ENCODE data around the gene TALDO1.

TALDO1 gene

GRCh38 chr11:720017-720641, 27.1 kb upstream of the TALDO1 start:
- Histone ChIP-seq H3K4me3 (ENCODE audit: low read depth, low read length) (peak overlapping the region; percentile 50), H3K4me1 (ENCODE audit: control insufficient read depth, insufficient read depth, low read length) (peaks cover 4% of the 10 kb centered on the region; the same call in 1 of the 2 replicates), H3K36me3 (ENCODE audit: control insufficient read depth, insufficient read depth, low read length) (no peaks in the 10 kb centered on the region), H3K27ac (ENCODE audit: low read depth, low read length) (no peak overlapping the region), H3K9ac (ENCODE audit: low read depth, low read length) (no peak overlapping the region), H3K9me3 (ENCODE audit: control insufficient read depth, insufficient read depth, low read length) (no peaks in the 10 kb centered on the region), H3K27me3 (ENCODE audit: control insufficient read depth, insufficient read depth, low read length) (no peaks in the 10 kb centered on the region; the same call in 1 of the 2 replicates)

- Histone ChIP-seq H3K9me3 (ENCODE audit: control insufficient read depth, insufficient read depth, low read length) (no peaks in the 10 kb centered on the region), H3K36me3 (ENCODE audit: control insufficient read depth, insufficient read depth, low read length) (no peaks in the 10 kb centered on the region), H3K4me3 (ENCODE audit: low read depth, low read length) (peak overlapping the region; percentile 50), H3K4me1 (ENCODE audit: control insufficient read depth, insufficient read depth, low read length) (peaks cover 4% of the 10 kb centered on the region; the same call in 1 of the 2 replicates), H3K27me3 (ENCODE audit: control insufficient read depth, insufficient read depth, low read length) (no peaks in the 10 kb centered on the region; the same call in 1 of the 2 replicates), H3K27ac (ENCODE audit: low read depth, low read length) (no peak overlapping the region), H3K9ac (ENCODE audit: low read depth, low read length) (no peak overlapping the region)
These were observed 26.5 kb upstream of the TALDO1 start for GRCh38 chr11:720642-721246.

- H3K4me1 ChIP-seq (ENCODE audit: control insufficient read depth, insufficient read depth, low read length), result peaks cover 4% of the 10 kb centered on the region; the same call in 1 of the 2 replicates
- H3K27ac ChIP-seq (ENCODE audit: low read depth, low read length), result no peak overlapping the region
- H3K4me3 ChIP-seq (ENCODE audit: low read depth, low read length), result no peak overlapping the region; the same call in 1 of the 2 replicates
- H3K27me3 ChIP-seq (ENCODE audit: control insufficient read depth, insufficient read depth, low read length), result no peaks in the 10 kb centered on the region; the same call in 1 of the 2 replicates
- no peak overlapping the region for H3K9ac ChIP-seq (ENCODE audit: low read depth, low read length)
- H3K9me3 ChIP-seq (ENCODE audit: control insufficient read depth, insufficient read depth, low read length), result no peaks in the 10 kb centered on the region
- no peaks in the 10 kb centered on the region for H3K36me3 ChIP-seq (ENCODE audit: control insufficient read depth, insufficient read depth, low read length)
These were observed 26.0 kb upstream of the TALDO1 start for GRCh38 chr11:721247-721740.

- Histone ChIP-seq H3K4me3 (ENCODE audit: low read depth, low read length) (no peak overlapping the region), H3K27ac (ENCODE audit: low read depth, low read length) (no peak overlapping the region), H3K9ac (ENCODE audit: low read depth, low read length) (no peak overlapping the region)
These were observed 25.4 kb upstream of the TALDO1 start for GRCh38 chr11:721741-722345.

GRCh38 chr11:722346-722811, 24.9 kb upstream of the TALDO1 start:
- no peaks in the 10 kb centered on the region; the same call in 1 of the 2 replicates for H3K27me3 ChIP-seq (ENCODE audit: control insufficient read depth, insufficient read depth, low read length)
- no peak overlapping the region for H3K9ac ChIP-seq (ENCODE audit: low read depth, low read length)
- peaks cover 4% of the 10 kb centered on the region; the same call in 1 of the 2 replicates for H3K4me1 ChIP-seq (ENCODE audit: control insufficient read depth, insufficient read depth, low read length)
- no peaks in the 10 kb centered on the region for H3K9me3 ChIP-seq (ENCODE audit: control insufficient read depth, insufficient read depth, low read length)
- no peak overlapping the region for H3K4me3 ChIP-seq (ENCODE audit: low read depth, low read length)
- no peaks in the 10 kb centered on the region for H3K36me3 ChIP-seq (ENCODE audit: control insufficient read depth, insufficient read depth, low read length)
- no peak overlapping the region for H3K27ac ChIP-seq (ENCODE audit: low read depth, low read length)

More at GRCh38 chr11:721741-722345, 25.4 kb upstream of the TALDO1 start:
- Histone ChIP-seq H3K9me3 (ENCODE audit: control insufficient read depth, insufficient read depth, low read length) (no peaks in the 10 kb centered on the region), H3K4me1 (ENCODE audit: control insufficient read depth, insufficient read depth, low read length) (peaks cover 4% of the 10 kb centered on the region; the same call in 1 of the 2 replicates), H3K27me3 (ENCODE audit: control insufficient read depth, insufficient read depth, low read length) (no peaks in the 10 kb centered on the region; the same call in 1 of the 2 replicates), H3K36me3 (ENCODE audit: control insufficient read depth, insufficient read depth, low read length) (no peaks in the 10 kb centered on the region)

- no peak overlapping the region for H3K27ac ChIP-seq (ENCODE audit: low read depth, low read length)
These were observed 24.0 kb upstream of the TALDO1 start for GRCh38 chr11:723120-723883.

GRCh38 chr11:724049-724777, 23.1 kb upstream of the TALDO1 start:
- no peak overlapping the region for H3K27ac ChIP-seq (ENCODE audit: low read depth, low read length)
- no peak overlapping the region for H3K9ac ChIP-seq (ENCODE audit: low read depth, low read length)
- H3K4me1 ChIP-seq (ENCODE audit: control insufficient read depth, insufficient read depth, low read length), result peaks cover 9% of the 10 kb centered on the region; the same call in 1 of the 2 replicates
- H3K36me3 ChIP-seq (ENCODE audit: control insufficient read depth, insufficient read depth, low read length), result no peaks in the 10 kb centered on the region
- H3K9me3 ChIP-seq (ENCODE audit: control insufficient read depth, insufficient read depth, low read length), result no peaks in the 10 kb centered on the region
- no peak overlapping the region for H3K4me3 ChIP-seq (ENCODE audit: low read depth, low read length)
- no peaks in the 10 kb centered on the region; the same call in 1 of the 2 replicates for H3K27me3 ChIP-seq (ENCODE audit: control insufficient read depth, insufficient read depth, low read length)

More at GRCh38 chr11:723120-723883, 24.0 kb upstream of the TALDO1 start:
- no peak overlapping the region for H3K4me3 ChIP-seq (ENCODE audit: low read depth, low read length)
- H3K4me1 ChIP-seq (ENCODE audit: control insufficient read depth, insufficient read depth, low read length), result peaks cover 9% of the 10 kb centered on the region; the same call in 1 of the 2 replicates
- no peaks in the 10 kb centered on the region for H3K36me3 ChIP-seq (ENCODE audit: control insufficient read depth, insufficient read depth, low read length)
- no peaks in the 10 kb centered on the region for H3K9me3 ChIP-seq (ENCODE audit: control insufficient read depth, insufficient read depth, low read length)
- no peak overlapping the region for H3K9ac ChIP-seq (ENCODE audit: low read depth, low read length)
- no peaks in the 10 kb centered on the region; the same call in 1 of the 2 replicates for H3K27me3 ChIP-seq (ENCODE audit: control insufficient read depth, insufficient read depth, low read length)

- H3K9ac ChIP-seq (ENCODE audit: low read depth, low read length), result no peak overlapping the region
- peaks cover 9% of the 10 kb centered on the region; the same call in 1 of the 2 replicates for H3K4me1 ChIP-seq (ENCODE audit: control insufficient read depth, insufficient read depth, low read length)
- no peak overlapping the region for H3K4me3 ChIP-seq (ENCODE audit: low read depth, low read length)
- H3K27ac ChIP-seq (ENCODE audit: low read depth, low read length), result no peak overlapping the region
- no peaks in the 10 kb centered on the region for H3K9me3 ChIP-seq (ENCODE audit: control insufficient read depth, insufficient read depth, low read length)
- H3K36me3 ChIP-seq (ENCODE audit: control insufficient read depth, insufficient read depth, low read length), result no peaks in the 10 kb centered on the region
- no peaks in the 10 kb centered on the region for H3K27me3 ChIP-seq (ENCODE audit: control insufficient read depth, insufficient read depth, low read length)
These were observed 22.4 kb upstream of the TALDO1 start for GRCh38 chr11:724778-725386.

- Histone ChIP-seq H3K4me3 (ENCODE audit: low read depth, low read length) (peak overlapping the region; percentile 59), H3K36me3 (ENCODE audit: control insufficient read depth, insufficient read depth, low read length) (no peaks in the 10 kb centered on the region), H3K4me1 (ENCODE audit: control insufficient read depth, insufficient read depth, low read length) (peaks cover 5% of the 10 kb centered on the region; the same call in 1 of the 2 replicates), H3K27ac (ENCODE audit: low read depth, low read length) (no peak overlapping the region), H3K9ac (ENCODE audit: low read depth, low read length) (no peak overlapping the region), H3K9me3 (ENCODE audit: control insufficient read depth, insufficient read depth, low read length) (no peaks in the 10 kb centered on the region), H3K27me3 (ENCODE audit: control insufficient read depth, insufficient read depth, low read length) (no peaks in the 10 kb centered on the region)
These were observed 21.6 kb upstream of the TALDO1 start for GRCh38 chr11:725624-726202.
